Measurements from ENCODE around the gene P2RY8. TPM values are rescaled to one million over a fixed set of nuclear protein-coding genes. Genes with fewer than 3 reads are reported as not detected.
"Not testable (repeated sequence)": the region's sequence is repeated elsewhere in the genome, so short reads cannot be mapped to it uniquely, and the experiment has no call there.

Gene P2RY8
- total and polyA plus RNA-seq, 2 experiments from 2014 or later, result not detected

DNA sequence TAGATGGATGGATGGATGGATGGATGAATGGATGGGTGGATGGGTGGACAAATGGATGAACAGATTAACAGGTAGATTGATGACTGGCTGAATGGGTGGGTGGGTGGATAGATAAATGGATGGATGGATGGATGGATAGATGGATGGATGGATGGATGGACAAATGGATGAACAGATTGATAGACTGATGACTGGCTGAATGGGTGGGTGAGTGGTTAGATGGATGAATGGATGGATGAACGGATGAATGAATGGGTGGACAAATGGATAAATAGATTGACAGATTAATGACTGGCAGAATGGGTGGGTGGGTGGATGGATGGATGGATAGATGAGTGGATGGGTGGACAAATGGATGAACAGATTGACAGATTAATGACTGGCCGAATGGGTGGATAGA is 40.9 kb upstream of the P2RY8 start:
- TF ChIP-seq, protein P1, sequence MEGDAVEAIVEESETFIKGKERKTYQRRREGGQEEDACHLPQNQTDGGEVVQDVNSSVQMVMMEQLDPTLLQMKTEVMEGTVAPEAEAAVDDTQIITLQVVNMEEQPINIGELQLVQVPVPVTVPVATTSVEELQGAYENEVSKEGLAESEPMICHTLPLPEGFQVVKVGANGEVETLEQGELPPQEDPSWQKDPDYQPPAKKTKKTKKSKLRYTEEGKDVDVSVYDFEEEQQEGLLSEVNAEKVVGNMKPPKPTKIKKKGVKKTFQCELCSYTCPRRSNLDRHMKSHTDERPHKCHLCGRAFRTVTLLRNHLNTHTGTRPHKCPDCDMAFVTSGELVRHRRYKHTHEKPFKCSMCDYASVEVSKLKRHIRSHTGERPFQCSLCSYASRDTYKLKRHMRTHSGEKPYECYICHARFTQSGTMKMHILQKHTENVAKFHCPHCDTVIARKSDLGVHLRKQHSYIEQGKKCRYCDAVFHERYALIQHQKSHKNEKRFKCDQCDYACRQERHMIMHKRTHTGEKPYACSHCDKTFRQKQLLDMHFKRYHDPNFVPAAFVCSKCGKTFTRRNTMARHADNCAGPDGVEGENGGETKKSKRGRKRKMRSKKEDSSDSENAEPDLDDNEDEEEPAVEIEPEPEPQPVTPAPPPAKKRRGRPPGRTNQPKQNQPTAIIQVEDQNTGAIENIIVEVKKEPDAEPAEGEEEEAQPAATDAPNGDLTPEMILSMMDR (IDR thresholded peaks at IDR 0.05; ENCODE audit: low read depth, low read length), result no peak
- no peaks in the 10 kb centered on the region for H3K4me1 ChIP-seq (ENCODE audit: low read depth)
- H3K27ac ChIP-seq, result no peak overlapping the region
- no peaks in the 10 kb centered on the region for H3K36me3 ChIP-seq
- H3K4me3 ChIP-seq, result no peak overlapping the region
- no peaks in the 10 kb centered on the region for H3K9me3 ChIP-seq (ENCODE audit: low read depth)
- H3K27me3 ChIP-seq, result no peaks in the 10 kb centered on the region
- DNase-seq (ENCODE audit: low read depth in 1 of 2, low spot score in 1 of 2), result no peak

GRCh38 chrX:1576201-1576992 is 39.4 kb upstream of the P2RY8 start:
- no peak for DNase-seq (ENCODE audit: low read depth in 1 of 2, low spot score in 1 of 2)
- no peaks in the 10 kb centered on the region for H3K9me3 ChIP-seq (ENCODE audit: low read depth)
- no peak overlapping the region for H3K27ac ChIP-seq
- H3K4me1 ChIP-seq (ENCODE audit: low read depth), result no peaks in the 10 kb centered on the region
- no peaks in the 10 kb centered on the region for H3K27me3 ChIP-seq
- H3K4me3 ChIP-seq, result no peak overlapping the region
- H3K36me3 ChIP-seq, result no peaks in the 10 kb centered on the region
- TF ChIP-seq, protein P1 (IDR thresholded peaks at IDR 0.05; ENCODE audit: low read depth, low read length), result no peak

DNA sequence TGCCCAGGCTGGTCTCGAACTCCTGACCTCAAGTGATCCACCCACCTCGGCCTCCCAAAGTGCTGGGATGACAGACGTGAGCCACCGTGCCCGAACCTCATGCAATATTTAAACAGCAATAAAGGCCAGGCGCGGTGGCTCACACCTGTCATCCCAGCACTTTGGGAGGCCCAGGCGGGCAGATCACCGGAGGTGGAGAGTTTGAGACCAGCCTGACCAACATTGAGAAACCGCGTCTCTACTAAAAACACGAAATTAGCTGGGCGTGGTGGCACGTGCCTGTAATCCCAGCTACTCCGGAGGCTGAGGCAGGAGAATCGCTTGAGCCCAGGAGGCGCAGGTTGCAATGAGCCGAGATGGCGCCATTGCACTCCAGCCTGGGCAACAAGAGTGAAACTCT is 37.2 kb upstream of the P2RY8 start:
- not testable (repeated sequence) for H3K36me3 ChIP-seq; DNase-seq (ENCODE audit: low read depth in 1 of 2, low spot score in 1 of 2); H3K4me3 ChIP-seq

DNA sequence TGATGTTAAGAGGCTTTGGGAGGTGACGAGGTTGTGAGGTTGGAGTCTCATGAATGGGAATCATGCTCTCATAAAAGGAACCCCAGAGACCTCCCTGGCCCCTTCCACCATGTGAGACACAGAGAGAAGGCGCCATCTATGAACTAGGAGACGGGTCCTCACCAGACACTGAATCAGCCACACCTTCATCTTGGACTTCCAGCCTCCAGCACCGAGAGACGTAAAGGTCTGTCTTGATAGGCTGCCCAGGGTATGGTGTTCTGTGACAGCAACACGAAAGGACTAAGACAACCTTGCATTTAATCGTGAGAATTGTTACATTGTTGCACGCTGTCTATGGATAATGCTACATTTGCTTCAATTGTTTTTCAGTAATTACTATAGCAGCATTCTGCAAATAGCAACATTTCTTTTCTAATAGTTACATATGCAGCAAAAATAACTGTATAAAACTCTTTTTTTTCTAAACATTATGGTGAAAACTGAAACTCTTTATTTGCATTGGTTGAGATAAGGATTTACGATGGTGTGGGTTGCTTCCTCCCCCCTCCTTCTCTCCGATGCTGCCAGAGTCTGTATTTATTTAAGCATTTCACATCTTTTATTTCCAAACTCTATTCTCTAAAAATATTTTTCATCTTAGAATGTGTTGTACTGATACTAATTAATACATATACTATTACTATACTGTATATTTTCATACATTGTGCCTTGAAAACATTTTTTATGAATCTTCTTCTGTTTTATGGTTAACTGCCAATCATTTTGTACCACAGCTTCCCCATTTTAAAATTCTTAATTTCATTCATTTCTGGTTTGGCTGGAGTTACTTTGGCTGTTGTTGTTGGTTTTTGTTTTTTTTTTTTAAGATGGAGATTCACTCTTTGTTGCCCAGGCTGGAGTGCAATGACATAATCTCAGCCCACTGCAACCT is 28.0 kb upstream of the P2RY8 start:
- Histone ChIP-seq H3K4me1 (ENCODE audit: low read depth) (no peaks in the 10 kb centered on the region), H3K27me3 (no peaks in the 10 kb centered on the region), H3K27ac (no peak overlapping the region), H3K9me3 (ENCODE audit: low read depth) (no peaks in the 10 kb centered on the region), H3K36me3 (no peaks in the 10 kb centered on the region), H3K4me3 (no peak overlapping the region)
- TF ChIP-seq, protein P1 (IDR thresholded peaks at IDR 0.05; ENCODE audit: low read depth, low read length), result no peak
- no peak for DNase-seq (ENCODE audit: low read depth in 1 of 2, low spot score in 1 of 2)

More for the DNA sequence above, 37.2 kb upstream of the P2RY8 start:
- not testable (repeated sequence) for H3K9me3 ChIP-seq (ENCODE audit: low read depth); H3K4me1 ChIP-seq (ENCODE audit: low read depth); H3K27ac ChIP-seq; H3K27me3 ChIP-seq

DNA sequence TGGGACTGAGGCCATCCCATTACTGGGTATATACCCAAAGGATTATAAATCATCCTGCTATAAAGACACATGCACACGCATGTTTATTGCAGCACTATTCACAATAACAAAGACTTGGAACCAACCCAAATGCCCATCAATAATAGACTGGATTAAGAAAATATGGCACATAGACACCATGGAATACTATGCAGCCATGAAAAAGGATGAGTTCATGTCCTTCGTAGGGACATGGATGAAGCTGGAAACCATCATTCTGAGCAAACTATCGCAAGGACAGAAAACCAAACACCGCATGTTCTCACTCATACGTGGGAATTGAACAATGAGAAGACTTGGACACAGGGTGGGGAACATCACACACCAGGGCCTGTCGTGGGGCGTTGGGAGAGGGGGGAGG is 27.1 kb upstream of the P2RY8 start:
- not testable (repeated sequence) for H3K4me3 ChIP-seq; H3K27ac ChIP-seq; DNase-seq (ENCODE audit: low read depth in 1 of 2, low spot score in 1 of 2); H3K27me3 ChIP-seq; H3K4me1 ChIP-seq (ENCODE audit: low read depth); H3K36me3 ChIP-seq; H3K9me3 ChIP-seq (ENCODE audit: low read depth)

GRCh38 chrX:1561164-1561563 is 24.2 kb upstream of the P2RY8 start:
- no peaks in the 10 kb centered on the region for H3K9me3 ChIP-seq (ENCODE audit: low read depth)
- H3K36me3 ChIP-seq, result no peaks in the 10 kb centered on the region
- H3K4me1 ChIP-seq (ENCODE audit: low read depth), result no peaks in the 10 kb centered on the region
- TF ChIP-seq, protein P1 (IDR thresholded peaks at IDR 0.05; ENCODE audit: low read depth, low read length), result no peak
- H3K4me3 ChIP-seq, result no peak overlapping the region
- DNase-seq (ENCODE audit: low read depth in 1 of 2, low spot score in 1 of 2), result no peak
- no peaks in the 10 kb centered on the region for H3K27me3 ChIP-seq
- H3K27ac ChIP-seq, result no peak overlapping the region
